B cell (primary cell): ENCODE results near the gene WDR33. TPM values are rescaled to one million over a fixed set of nuclear protein-coding genes. Genes with fewer than 3 reads are reported as not detected.

ENCODE experiments used
- ATAC-seq: fragments of 200-7000 bp; cut with Tn5 transposase; one replicate; pipeline ENCODE4 v1.10.0; 2021; ENCODE audit warnings: low read depth, mild to moderate bottlenecking, moderate number of reproducible peaks, moderate library complexity
- CTCF ChIA-PET: fragments of 350-600 bp; sonication (Branson Sonifier 250); formaldehyde crosslinking; loops from one replicate; lab custom pipeline; 2021; ENCODE audit warnings: antibody characterized with exemption, inconsistent platforms; lab: Charles Lee
- POLR2A ChIA-PET: fragments of 350-600 bp; sonication (Branson Sonifier 250); formaldehyde crosslinking; loops from one replicate; lab custom pipeline; 2021; ENCODE audit warnings: antibody characterized with exemption; lab: Charles Lee
- DNase-seq: peaks from one replicate; pipeline ENCODE4 v3.0.0; 2013
- H2AFZ ChIP-seq: 2 replicates; pipeline ENCODE4 v1.6.1; 2012; ENCODE audit warnings: mild to moderate bottlenecking, low read depth, low read length; ENCODE audit not compliant: insufficient read depth, poor library complexity, severe bottlenecking
- H3K27ac ChIP-seq, 2 donors: 1 replicate in 1 of 2; 2 replicates in 1 of 2; pipeline ENCODE4 v1.5.1; 2012 to 2013; ENCODE audit warnings: low read length in 2 of 2, mild to moderate bottlenecking in 2 of 2, moderate library complexity in 1 of 2
- H3K27me3 ChIP-seq, 4 experiments: fragments of 200-600 bp in 1 of 4; sonication (generic) in 1 of 4; replicated peaks in 1 of 4; 1 replicate in 2 of 4; 2 replicates in 2 of 4; pipeline versions ENCODE4 v1.6.1 to v1.7.0; 2013 to 2016; ENCODE audit warnings: low read length in 3 of 4, mild to moderate bottlenecking in 2 of 4, mixed read lengths in 1 of 4, moderate library complexity in 1 of 4; ENCODE audit not compliant: insufficient read depth in 4 of 4, control insufficient read depth in 3 of 4; ENCODE audit errors: control extremely low read depth in 1 of 4
- H3K36me3 ChIP-seq, 2 experiments: replicated peaks in 1 of 2; 1 replicate in 1 of 2; 2 replicates in 1 of 2; pipeline versions ENCODE4 v1.6.1 to v1.7.1; 2013; ENCODE audit warnings: low read length in 1 of 2; ENCODE audit not compliant: insufficient read depth in 2 of 2, control insufficient read depth in 1 of 2; ENCODE audit errors: control extremely low read depth in 1 of 2, extremely low read depth in 1 of 2
- H3K4me1 ChIP-seq, 2 donors: fragments of 200-600 bp in 1 of 2; sonication (generic) in 1 of 2; 1 replicate in 1 of 2; 2 replicates in 1 of 2; pipeline versions ENCODE4 v1.5.1 to v1.6.1; 2013 to 2017; ENCODE audit warnings: low read length in 2 of 2; ENCODE audit not compliant: control insufficient read depth in 2 of 2, insufficient read depth in 2 of 2
- H3K4me2 ChIP-seq: replicated peaks from 2 replicates; pipeline ENCODE3; 2012; ENCODE audit warnings: mild to moderate bottlenecking, low read depth, low read length; ENCODE audit not compliant: poor library complexity, severe bottlenecking
- H3K4me3 ChIP-seq, 5 experiments: fragments of 200-600 bp in 1 of 5; sonication (generic) in 1 of 5; 1 replicate in 3 of 5; 2 replicates in 2 of 5; pipeline versions ENCODE4 v1.5.1 to v1.7.0; 2011 to 2016; ENCODE audit warnings: low read length in 4 of 5, mild to moderate bottlenecking in 4 of 5, low read depth in 2 of 5, control low read depth in 1 of 5, moderate library complexity in 1 of 5; ENCODE audit not compliant: insufficient read depth in 1 of 5; ENCODE audit errors: control extremely low read depth in 1 of 5, extremely low read depth in 1 of 5
- H3K79me2 ChIP-seq: fragments of 200-600 bp; sonication (generic); one replicate; pipeline ENCODE4 v1.6.0; 2016; ENCODE audit warnings: low read length; ENCODE audit not compliant: control insufficient read depth, insufficient read depth
- H3K9ac ChIP-seq: fragments of 200-600 bp; sonication (generic); 2 replicates; pipeline ENCODE4 v1.6.1; 2017; ENCODE audit warnings: mild to moderate bottlenecking, low read length, moderate library complexity
- H3K9me3 ChIP-seq, 3 donors: one replicate each; pipeline versions ENCODE4 v1.6.1 to v1.7.1; 2013; ENCODE audit warnings: low read length in 2 of 3; ENCODE audit not compliant: control insufficient read depth in 2 of 3, insufficient read depth in 1 of 3; ENCODE audit errors: control extremely low read depth in 1 of 3
- H4K20me1 ChIP-seq: 2 replicates; pipeline ENCODE4 v1.6.0; 2012; ENCODE audit warnings: mild to moderate bottlenecking, low read length; ENCODE audit not compliant: insufficient read depth, control insufficient read depth, poor library complexity, severe bottlenecking
- H3K27ac Mint-ChIP-seq: one replicate; pipeline ENCODE4 v1.8.0; 2021; ENCODE audit warnings: mixed read lengths
- H3K27me3 Mint-ChIP-seq: one replicate; pipeline ENCODE4 v1.8.0; 2021; ENCODE audit warnings: mixed read lengths
- H3K4me1 Mint-ChIP-seq: one replicate; pipeline ENCODE4 v1.8.0; 2021; ENCODE audit warnings: mixed read lengths
- H3K4me3 Mint-ChIP-seq: one replicate; pipeline ENCODE4 v1.8.0; 2021; ENCODE audit warnings: mixed read lengths
- H3K9me3 Mint-ChIP-seq: one replicate; pipeline ENCODE4 v1.8.0; 2022; ENCODE audit warnings: mixed read lengths; ENCODE audit not compliant: insufficient read depth
- EZH2 ChIP-seq: IDR thresholded peaks from 2 replicates; pipeline ENCODE4 v1.6.1; 2012; ENCODE audit warnings: borderline replicate concordance, low read depth, mild to moderate bottlenecking, moderate library complexity, low read length; ENCODE audit not compliant: insufficient read depth, poor library complexity, severe bottlenecking
- WGBS: methylation state at CpG from one replicate; pipeline ENCODE4 v1.1.5; 2013; ENCODE audit warnings: missing lambda C conversion rate; ENCODE audit not compliant: insufficient coverage; 5-methylcytosine and 5-hydroxymethylcytosine counted together
- intact Hi-C: fragments of 100-400 bp; cut with micrococcal nuclease; formaldehyde crosslinking; loops from one replicate; pipeline ENCODE4 v1.10.0; 2022
- polyA plus RNA-seq: library from polyadenylated mRNA; depleted of rRNA; stranded (reverse); fragments of >200 nt; gene quantifications from 2 replicates; pipeline ENCODE4 v1.2.3, GENCODE V29; 2012
- total RNA-seq, 2 donors: library from RNA; stranded (reverse); fragments of 120-200 nt in 1 of 2; gene quantifications; 1 replicate in 1 of 2; 2 replicates in 1 of 2; pipeline versions ENCODE4 v1.2.3 to v1.2.4, GENCODE V29; 2013 to 2022
- TF ChIP-seq, protein P1 (sequence below): fragments of 200-600 bp; IDR thresholded peaks from one replicate; pipeline ENCODE4 v1.8.0; 2022; ENCODE audit warnings: antibody characterized with exemption, mild to moderate bottlenecking

The WDR33 gene
- total and polyA plus RNA-seq, 2 donors (not counting 1 experiment from before 2014, with no cell fraction given): 17.2 to 101 TPM

DNA sequence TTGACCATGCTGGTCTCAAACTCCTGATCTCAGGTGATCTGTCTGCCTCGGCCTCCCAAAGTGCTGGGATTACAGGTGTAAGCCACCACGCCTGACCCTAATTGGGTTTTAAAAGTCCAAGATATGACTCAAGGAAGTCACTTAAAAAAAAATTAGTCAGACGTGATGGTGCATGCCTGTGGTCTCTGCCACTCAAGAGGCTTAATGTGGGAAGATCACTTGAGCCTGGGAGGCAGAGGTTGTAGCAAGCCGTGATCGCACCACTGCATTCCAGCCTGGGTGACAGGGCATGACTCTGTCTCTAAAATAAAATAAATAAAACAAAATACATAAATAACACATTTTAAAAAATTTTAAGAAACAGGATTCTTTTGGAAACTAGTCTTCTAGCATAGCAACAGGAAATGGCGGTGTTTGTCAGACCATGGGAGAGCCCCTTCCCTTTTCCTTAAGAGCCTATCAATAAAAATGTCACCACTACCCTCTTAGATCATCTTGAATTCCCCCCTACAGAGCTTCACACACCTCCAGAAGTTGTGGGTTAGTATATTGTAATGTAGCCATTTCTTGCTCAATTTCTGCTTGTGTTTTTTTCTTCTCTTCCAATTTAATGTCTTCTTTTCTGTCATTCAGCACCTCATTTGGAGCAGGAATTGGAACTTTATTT is 89.5 kb downstream of the WDR33 start:
- H2AFZ ChIP-seq: no peak overlapping the region
- H3K36me3 ChIP-seq: peaks cover 12 to 51% of the 10 kb centered on the region in 2 experiments
- ChIA-PET POLR2A (no interaction called here), CTCF (no interaction called here)
- Mint-ChIP-seq H3K4me3 (no peak overlapping the region), H3K27ac (no peak overlapping the region), H3K9me3 (no peaks in the 10 kb centered on the region), H3K27me3 (no peaks in the 10 kb centered on the region), H3K4me1 (no peaks in the 10 kb centered on the region)
- no peak for TF ChIP-seq EZH2
- TF ChIP-seq, protein P1, sequence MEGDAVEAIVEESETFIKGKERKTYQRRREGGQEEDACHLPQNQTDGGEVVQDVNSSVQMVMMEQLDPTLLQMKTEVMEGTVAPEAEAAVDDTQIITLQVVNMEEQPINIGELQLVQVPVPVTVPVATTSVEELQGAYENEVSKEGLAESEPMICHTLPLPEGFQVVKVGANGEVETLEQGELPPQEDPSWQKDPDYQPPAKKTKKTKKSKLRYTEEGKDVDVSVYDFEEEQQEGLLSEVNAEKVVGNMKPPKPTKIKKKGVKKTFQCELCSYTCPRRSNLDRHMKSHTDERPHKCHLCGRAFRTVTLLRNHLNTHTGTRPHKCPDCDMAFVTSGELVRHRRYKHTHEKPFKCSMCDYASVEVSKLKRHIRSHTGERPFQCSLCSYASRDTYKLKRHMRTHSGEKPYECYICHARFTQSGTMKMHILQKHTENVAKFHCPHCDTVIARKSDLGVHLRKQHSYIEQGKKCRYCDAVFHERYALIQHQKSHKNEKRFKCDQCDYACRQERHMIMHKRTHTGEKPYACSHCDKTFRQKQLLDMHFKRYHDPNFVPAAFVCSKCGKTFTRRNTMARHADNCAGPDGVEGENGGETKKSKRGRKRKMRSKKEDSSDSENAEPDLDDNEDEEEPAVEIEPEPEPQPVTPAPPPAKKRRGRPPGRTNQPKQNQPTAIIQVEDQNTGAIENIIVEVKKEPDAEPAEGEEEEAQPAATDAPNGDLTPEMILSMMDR: no peak
- H3K79me2 ChIP-seq: no peaks in the 10 kb centered on the region
- ATAC-seq (no peak), DNase-seq (no peak)
- H3K27me3 ChIP-seq: no peaks in the 10 kb centered on the region
- intact Hi-C loops: no loop called here
- 90% methylated on average over 4 of the region's 6 CpGs for WGBS
- no peaks in the 10 kb centered on the region for H4K20me1 ChIP-seq
- H3K9me3 ChIP-seq: no peaks in the 10 kb centered on the region
- H3K4me2 ChIP-seq: no peak overlapping the region
- no peak overlapping the region for H3K27ac ChIP-seq
- H3K4me1 ChIP-seq: no peaks in the 10 kb centered on the region
- H3K4me3 ChIP-seq: no peak overlapping the region
- no peak overlapping the region for H3K9ac ChIP-seq

DNA sequence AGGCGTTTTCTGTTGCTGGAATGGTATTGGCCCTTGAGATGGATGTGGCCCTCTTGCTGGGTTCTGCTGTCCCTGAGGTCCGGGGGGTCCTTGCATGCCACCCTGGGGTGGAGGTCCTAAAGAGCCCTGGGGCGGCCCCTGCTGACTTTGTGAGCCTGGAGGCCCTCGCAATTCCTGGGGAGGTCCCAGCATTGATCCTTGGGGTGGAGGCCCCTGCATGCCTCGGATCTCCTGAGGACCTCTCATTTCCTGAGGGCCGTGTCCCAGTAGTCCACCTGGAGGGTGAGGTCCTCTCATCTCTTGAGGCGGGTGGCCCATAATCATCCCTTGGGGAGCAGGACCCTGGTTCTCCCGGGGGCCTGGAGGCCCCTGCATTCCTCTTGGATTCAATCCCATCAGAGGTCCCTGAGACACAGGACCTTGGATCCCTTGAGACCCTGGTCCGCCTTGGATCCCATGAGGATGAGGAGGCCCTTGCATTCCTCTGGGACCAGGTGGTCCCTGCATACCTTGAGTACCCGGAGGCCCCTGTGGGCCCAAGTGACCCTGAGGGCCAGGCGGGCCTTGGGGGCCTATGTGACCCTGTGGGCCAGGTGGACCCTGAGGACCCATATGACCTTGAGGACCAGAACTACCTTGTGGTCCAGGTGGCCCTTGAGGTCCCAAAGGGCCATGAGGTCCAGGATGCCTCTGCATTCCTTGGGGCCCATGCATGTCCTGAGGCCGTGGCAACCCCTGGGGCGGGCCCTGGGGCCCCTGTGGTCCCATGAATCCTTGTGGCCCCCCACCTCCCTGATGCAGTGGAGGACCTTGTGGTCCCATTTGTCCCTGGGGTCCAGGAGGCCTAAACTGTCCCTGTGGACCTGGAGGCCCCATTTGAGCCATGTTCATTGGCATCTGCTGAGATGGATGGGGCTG is 91.4 kb downstream of the WDR33 start:
- H3K4me1 Mint-ChIP-seq: no peaks in the 10 kb centered on the region
- TF ChIP-seq, protein P1: no peak
- no peak for TF ChIP-seq EZH2
- WGBS: 100% methylated on average over 13 of the region's 13 CpGs
- peaks cover 12 to 51% of the 10 kb centered on the region in 2 experiments for H3K36me3 ChIP-seq
- intact Hi-C loops: no loop called here
- H3K27ac ChIP-seq: no peak overlapping the region
- H3K9me3 Mint-ChIP-seq: no peaks in the 10 kb centered on the region
- ChIA-PET POLR2A (no interaction called here), CTCF (no interaction called here)
- H3K4me2 ChIP-seq: no peak overlapping the region
- H3K4me3 ChIP-seq: no peak overlapping the region
- DNase-seq (no peak), ATAC-seq (no peak)
- no peaks in the 10 kb centered on the region for H3K27me3 Mint-ChIP-seq
- H3K9ac ChIP-seq: no peak overlapping the region
- H3K4me1 ChIP-seq: no peaks in the 10 kb centered on the region
- no peaks in the 10 kb centered on the region for H4K20me1 ChIP-seq
- no peaks in the 10 kb centered on the region for H3K9me3 ChIP-seq
- H3K4me3 Mint-ChIP-seq: no peak overlapping the region
- H2AFZ ChIP-seq: no peak overlapping the region
- H3K79me2 ChIP-seq: no peaks in the 10 kb centered on the region
- no peaks in the 10 kb centered on the region for H3K27me3 ChIP-seq
- no peak overlapping the region for H3K27ac Mint-ChIP-seq
